Hematopoietic multipotent progenitor cell treated with erythropoietin and hydrocortisone succinate and interleukin-3 and kit ligand, for 17 days (in vitro differentiated cells): Measurements from ENCODE around the gene SPAG9.

Experiments used
- DNase-seq: peaks from one replicate; pipeline ENCODE4 v3.0.0-alpha.2; 2015; ENCODE audit warnings: low spot score

The SPAG9 gene, protein sequence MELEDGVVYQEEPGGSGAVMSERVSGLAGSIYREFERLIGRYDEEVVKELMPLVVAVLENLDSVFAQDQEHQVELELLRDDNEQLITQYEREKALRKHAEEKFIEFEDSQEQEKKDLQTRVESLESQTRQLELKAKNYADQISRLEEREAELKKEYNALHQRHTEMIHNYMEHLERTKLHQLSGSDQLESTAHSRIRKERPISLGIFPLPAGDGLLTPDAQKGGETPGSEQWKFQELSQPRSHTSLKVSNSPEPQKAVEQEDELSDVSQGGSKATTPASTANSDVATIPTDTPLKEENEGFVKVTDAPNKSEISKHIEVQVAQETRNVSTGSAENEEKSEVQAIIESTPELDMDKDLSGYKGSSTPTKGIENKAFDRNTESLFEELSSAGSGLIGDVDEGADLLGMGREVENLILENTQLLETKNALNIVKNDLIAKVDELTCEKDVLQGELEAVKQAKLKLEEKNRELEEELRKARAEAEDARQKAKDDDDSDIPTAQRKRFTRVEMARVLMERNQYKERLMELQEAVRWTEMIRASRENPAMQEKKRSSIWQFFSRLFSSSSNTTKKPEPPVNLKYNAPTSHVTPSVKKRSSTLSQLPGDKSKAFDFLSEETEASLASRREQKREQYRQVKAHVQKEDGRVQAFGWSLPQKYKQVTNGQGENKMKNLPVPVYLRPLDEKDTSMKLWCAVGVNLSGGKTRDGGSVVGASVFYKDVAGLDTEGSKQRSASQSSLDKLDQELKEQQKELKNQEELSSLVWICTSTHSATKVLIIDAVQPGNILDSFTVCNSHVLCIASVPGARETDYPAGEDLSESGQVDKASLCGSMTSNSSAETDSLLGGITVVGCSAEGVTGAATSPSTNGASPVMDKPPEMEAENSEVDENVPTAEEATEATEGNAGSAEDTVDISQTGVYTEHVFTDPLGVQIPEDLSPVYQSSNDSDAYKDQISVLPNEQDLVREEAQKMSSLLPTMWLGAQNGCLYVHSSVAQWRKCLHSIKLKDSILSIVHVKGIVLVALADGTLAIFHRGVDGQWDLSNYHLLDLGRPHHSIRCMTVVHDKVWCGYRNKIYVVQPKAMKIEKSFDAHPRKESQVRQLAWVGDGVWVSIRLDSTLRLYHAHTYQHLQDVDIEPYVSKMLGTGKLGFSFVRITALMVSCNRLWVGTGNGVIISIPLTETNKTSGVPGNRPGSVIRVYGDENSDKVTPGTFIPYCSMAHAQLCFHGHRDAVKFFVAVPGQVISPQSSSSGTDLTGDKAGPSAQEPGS (N-terminal part only)

GRCh38 chr17:51120739-51121619 is at the start of gene SPAG9:
TSS of gene SPAG9 (minus strand) at chr17:51120868. CDS start at chr17:51120656, 212 bp downstream.
- DNase-seq: peak; percentile 95

DNA sequence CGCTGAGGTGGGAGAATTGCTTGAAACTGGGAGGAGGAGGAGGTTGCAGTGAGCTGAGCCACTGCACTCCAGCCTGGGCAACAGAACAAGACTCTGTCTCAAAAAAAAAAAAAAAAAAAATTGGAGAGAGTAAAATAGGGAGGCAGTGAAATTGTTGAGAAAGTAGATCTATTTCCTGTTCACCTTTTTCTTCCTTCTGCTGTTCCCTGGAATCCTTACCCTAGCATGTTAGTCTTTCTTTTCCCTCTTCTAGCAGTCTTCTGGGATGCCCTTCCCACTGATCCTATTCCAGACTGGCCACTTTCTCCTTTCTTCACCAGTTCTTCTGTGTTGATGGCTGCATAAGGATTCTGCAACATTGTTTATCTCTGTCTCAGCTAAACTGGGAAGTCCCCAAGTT is 48.7 kb upstream of the SPAG9 start:
- DNase-seq: no peak

GRCh38 chr17:51166987-51167931 is 46.6 kb upstream of the SPAG9 start:
- DNase-seq: peak; percentile 53

DNA sequence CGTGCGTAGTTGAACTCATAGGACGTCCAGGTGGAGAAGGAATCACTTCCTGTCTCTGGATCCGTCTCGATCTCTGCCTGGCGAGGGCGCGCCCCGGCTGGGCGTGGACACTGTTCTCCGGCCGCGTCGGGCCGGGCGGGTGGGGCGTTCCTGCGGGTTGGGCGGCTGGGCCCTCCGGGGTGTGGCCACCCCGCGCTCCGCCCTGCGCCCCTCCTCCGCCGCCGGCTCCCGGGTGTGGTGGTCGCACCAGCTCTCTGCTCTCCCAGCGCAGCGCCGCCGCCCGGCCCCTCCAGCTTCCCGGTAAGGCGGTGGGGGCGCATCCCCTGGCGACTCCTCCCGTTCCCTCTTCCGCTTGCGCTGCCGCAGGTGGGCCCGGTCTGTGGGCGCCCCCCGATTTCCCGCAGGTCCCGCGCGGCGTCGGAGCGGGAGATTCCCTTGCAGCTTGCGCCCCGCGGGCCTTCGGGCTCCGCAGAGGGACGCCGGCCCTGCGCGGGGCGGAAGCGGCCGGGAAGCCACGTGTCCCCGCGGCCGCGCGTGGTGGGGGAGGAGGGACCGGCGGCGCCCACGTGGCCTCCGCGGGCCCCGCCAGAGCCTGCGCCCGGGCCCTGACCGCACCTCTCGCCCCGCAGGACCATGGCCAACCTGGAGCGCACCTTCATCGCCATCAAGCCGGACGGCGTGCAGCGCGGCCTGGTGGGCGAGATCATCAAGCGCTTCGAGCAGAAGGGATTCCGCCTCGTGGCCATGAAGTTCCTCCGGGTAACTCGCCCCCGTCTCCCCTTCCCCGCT is 45.7 kb upstream of the SPAG9 start, which contains the start of gene NME2:
Gene NME2 (plus strand): TSS at position 214 of the 789 bp plus-strand sequence. CDS start 420 bp downstream, at position 634.
- DNase-seq: peak; percentile 83

GRCh38 chr17:51165680-51166197 is 45.1 kb upstream of the SPAG9 start:
- no peak for DNase-seq

DNA sequence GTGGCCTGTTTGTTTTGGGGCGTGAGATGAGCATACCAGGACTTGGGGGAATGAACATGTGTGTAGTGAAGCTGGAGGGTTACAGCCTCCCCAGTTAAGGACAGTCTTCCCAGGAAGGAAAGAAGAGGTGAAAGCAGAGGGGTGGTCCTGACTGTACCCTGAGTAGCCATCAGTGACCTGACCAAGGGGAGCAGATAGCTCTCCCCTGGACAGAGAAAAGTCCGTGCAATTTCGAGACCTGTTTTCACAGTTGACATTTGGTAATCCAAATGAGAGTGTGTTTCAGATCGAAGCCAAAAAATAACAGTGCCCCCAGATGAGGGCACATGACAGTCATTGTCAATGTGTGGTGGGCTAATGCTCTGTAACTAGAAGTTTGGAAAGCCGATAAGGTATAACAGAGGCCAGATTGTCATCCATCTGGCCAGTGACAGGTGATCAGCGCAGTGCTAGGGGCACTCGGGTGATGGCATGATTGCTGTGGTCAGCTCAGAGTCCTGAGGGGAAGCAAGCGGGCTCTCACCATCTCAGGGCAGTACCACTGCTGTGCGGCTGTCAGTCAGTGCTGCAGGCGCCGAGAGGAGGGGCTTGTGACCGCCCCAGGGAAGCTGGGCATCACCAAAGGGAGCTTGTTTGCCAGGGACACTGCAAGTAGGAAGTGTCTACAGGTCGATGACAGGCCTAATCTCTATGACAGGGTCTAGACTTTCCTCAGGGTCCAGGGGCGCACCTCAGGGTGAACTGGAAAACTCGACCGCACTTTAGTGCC is 44.4 kb upstream of the SPAG9 start:
- no peak for DNase-seq

- DNase-seq: no peak
Observed at GRCh38 chr17:51161541-51161940, 40.9 kb upstream of the SPAG9 start.

- no peak for DNase-seq
Observed at GRCh38 chr17:51159604-51160003, 38.9 kb upstream of the SPAG9 start.

GRCh38 chr17:51155416-51155815 is 34.7 kb upstream of the SPAG9 start:
- DNase-seq: no peak

- no peak for DNase-seq
Observed at GRCh38 chr17:51154176-51154575, 33.5 kb upstream of the SPAG9 start.

DNA sequence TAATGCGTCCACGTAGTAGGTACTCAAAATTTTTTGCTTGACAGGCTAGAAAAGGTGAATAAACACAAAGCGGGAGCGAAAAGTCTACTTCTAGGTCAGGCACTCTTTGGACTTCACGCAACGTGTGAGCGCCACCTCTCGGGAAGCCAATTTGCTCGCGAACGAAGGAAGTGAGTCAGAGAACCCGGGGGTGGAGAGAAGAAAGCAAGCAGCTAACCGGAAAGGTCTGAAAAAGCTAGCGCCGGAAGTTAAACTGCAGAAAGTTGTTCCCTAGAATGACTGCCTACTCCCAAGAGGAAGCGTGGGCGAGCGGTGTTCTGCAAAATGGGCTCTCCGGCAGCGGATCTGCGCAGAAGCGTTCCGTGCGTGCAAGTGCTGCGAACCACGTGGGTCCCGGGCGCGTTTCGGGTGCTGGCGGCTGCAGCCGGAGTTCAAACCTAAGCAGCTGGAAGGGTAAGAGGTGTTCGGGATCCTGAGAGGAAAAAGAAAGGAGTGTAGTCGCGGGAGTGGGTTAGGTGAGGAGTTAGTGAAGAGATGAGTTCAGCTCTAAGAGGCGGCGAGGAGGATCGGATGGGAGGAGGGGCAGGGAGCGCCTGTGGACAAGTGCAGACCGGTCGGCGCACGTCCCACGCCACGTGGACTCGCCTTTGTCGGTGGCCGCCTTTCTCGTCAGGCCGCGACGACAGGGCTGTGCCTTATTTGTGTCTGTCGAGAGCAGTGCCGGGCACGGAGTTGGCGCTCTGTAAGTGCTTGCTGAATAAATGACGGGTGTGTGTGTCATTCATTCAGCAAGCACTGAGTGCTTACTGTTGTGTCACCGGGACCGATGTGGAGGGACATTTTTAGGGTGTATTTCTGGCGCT is 32.8 kb upstream of the SPAG9 start, which contains the start of gene NME1:
Gene NME1 (plus strand): TSS at position 350 of the 863 bp plus-strand sequence. CDS start 2,096 bp downstream, outside the sequence.
- DNase-seq: peak; percentile 97

- no peak for DNase-seq
Observed at GRCh38 chr17:51152766-51153209, 32.1 kb upstream of the SPAG9 start.

GRCh38 chr17:51150932-51151331 is 30.3 kb upstream of the SPAG9 start:
- peak; percentile 4 for DNase-seq

DNA sequence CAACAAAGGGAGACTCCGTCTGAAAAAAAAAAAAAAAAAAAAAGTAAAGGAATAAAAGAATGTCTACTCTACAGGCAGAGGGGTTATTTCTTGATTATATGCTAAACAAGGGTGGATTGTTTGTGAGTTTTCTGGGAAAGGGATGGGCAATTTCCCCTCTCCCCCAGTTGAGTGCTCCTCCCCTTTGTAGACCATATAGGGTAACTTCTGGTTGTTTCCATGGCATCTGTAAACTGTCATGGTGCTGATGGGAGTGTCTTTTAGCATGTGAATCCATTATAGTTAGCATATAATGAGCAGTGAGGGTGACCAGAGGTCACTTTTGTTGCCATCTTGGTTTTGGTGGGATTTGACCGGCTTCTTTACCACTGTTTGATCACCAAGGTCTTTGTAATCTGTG is 28.5 kb upstream of the SPAG9 start:
- peak; percentile 4 for DNase-seq

DNA sequence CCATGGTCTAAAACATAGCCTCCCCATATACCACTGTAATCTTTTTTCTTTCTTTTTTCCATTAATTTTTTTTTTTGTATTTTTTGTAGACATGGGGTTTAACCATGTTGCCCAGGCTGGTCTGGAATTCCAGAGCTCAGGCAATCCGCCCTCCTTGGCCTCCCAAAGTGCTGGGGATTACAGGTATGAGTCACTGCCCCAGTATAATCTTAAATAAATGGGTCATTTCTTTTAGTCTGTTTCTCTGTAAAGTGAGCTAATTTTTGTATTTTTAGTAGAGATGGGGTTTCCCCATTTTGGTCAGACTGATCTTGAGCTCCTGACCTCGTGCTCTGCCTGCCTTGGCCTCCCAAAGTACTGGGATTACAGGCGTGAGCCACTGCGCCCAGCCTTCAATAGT is 27.0 kb upstream of the SPAG9 start:
- DNase-seq: peak; percentile 33

DNA sequence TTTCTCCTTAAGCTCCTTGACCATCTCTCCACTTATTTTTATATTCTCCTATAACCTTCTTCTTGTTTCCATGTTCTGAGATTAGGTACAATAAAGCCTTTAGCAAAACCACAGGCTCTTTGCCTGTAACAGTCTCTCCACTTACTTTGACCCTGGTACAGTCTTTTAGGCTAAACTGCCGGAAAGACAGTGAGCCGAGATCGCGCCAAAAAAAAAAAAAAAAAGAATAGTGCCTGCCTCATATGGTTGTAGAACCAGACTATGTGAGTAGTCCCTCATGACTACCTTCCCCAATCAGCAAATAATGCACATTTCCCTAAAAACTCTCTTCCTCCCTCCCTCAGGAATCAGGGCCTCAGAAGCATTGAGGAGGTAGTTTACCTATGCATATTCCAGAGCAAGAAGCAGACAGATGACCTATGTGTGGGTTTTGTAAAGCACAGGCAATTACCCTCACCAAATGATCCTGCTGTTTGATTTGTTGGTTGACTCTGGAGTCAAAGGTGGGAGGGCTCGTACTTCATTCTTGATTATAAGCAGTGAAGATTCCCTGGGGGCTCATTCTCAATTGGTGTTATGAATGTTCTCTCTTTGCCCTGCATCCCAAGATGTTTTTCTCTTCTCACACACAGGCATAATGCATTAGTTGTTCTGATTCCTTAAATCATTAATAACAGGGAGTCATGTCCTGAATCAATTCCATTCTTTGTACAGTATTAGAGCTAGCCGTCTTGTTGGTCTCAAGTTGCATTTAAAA is 23.8 kb upstream of the SPAG9 start:
- DNase-seq: no peak
